NCI-H187 (cell line): ENCODE data around the gene UBE2E2.

Source experiments
- DNase-seq, 2 experiments: peaks; one replicate each; lab custom pipeline; 2025; lab: John Stamatoyannopoulos, UW

UBE2E2 gene

DNA sequence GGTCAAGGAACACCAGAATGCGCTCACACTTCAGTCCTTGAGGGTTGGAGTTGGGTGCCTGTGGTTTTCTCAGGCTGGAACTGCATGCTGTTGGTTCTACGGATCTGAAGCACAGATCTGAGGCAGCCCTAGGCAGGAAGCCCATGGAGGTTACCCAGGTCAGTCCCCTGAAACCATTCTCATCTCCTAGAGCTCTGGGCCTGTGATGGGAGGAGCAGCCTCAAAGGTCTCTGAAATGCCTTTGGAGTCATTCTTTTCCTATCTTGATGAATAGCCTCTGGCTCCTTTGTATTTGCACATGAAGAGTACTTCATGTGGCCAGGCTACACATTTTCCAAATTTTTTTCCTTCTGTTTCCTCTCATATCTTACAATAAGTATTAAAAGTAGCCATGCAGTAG lies 423.3 kb downstream of the UBE2E2 start:
- DNase-seq: no peak

DNA sequence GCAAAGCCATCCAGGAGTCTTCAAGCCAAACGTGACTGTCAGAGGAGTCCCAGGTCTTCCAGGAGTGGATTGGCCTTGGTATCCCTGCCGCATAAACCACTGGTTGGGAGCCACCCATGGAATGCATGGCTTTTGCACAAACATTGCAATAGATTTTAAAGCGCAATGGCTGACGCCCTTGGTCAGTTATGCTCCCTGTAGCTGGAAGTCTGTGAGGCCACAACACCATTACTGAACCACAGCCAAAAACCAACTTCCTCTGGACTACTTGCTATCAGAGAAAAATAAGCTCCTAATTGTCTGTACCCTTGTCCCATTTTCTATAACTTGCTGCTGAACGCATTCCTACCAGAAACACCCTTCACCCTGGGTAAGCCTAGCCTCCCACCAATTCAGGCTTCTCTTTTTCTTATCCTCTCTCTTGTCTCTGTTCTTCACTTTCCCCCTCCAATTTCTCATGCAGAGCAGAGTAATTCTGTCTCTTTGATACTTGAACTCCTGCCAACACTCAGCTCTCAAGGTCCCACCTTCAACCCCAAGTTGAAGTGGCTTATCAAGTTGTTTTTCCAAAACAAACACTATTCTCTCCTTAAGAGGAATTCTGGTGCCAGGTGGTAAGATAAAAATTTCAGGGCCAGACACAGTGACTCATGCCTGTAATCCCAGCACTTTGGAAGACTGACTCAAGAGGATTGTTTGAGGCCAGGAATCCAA lies 426.2 kb downstream of the UBE2E2 start:
- peak in 1 of 2 experiments; percentile 35 for DNase-seq

- DNase-seq: no peak
These were observed 430.3 kb downstream of the UBE2E2 start for GRCh38 chr3:23633261-23633960.

GRCh38 chr3:23637339-23637738 lies 434.2 kb downstream of the UBE2E2 start:
- no peak for DNase-seq

- no peak for DNase-seq
These were observed 437.5 kb downstream of the UBE2E2 start for GRCh38 chr3:23640471-23641146.
